ENCODE data around the gene CCNYL1.

DNA sequence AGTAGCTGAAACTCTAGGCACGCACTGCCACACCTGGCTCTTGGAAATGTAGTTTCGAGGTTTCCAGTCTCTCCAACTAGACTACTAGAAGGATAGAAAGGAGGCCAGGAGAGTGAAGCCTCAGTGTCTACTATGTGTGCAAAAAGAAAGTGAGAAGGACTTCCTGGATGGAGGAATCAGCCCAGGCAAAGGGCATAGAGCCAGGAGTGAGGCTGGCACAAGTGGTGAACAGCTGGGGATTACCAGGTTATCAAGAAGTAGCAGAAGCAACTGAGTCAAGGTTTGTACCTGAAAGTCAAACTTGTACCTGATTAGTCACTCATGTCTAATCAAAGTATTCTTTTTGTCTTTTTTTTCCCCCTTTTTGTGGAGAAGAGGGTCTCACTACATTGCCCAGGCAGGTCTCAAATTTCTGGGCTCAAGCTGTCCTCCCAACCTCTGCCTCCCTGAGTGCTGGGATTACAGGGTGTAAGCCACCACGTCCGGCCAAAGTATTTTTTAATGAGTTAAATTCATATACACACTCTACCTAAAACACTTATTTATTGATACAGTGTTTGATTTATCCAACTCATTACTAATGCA is 67.0 kb downstream of the CCNYL1 start:
- TF ChIP-seq EZH2 (IDR thresholded peaks at IDR 0.05; ENCODE audit: low read length, missing control alignments): no peak
- TF ChIP-seq, protein P1, sequence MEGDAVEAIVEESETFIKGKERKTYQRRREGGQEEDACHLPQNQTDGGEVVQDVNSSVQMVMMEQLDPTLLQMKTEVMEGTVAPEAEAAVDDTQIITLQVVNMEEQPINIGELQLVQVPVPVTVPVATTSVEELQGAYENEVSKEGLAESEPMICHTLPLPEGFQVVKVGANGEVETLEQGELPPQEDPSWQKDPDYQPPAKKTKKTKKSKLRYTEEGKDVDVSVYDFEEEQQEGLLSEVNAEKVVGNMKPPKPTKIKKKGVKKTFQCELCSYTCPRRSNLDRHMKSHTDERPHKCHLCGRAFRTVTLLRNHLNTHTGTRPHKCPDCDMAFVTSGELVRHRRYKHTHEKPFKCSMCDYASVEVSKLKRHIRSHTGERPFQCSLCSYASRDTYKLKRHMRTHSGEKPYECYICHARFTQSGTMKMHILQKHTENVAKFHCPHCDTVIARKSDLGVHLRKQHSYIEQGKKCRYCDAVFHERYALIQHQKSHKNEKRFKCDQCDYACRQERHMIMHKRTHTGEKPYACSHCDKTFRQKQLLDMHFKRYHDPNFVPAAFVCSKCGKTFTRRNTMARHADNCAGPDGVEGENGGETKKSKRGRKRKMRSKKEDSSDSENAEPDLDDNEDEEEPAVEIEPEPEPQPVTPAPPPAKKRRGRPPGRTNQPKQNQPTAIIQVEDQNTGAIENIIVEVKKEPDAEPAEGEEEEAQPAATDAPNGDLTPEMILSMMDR (conservative IDR thresholded peaks at IDR 0.05 in 1 of 2, IDR thresholded peaks at IDR 0.05 in 1 of 2; ENCODE audit: low read depth in 1 of 2, low read length in 2 of 2): no peak

Measured in fibroblast of lung (primary cell).